C4-2B (cell line): ENCODE results near the gene NRIP1.

ENCODE experiments used
- H3K27ac ChIP-seq: fragments of 450-650 bp; 2 replicates; pipeline ENCODE4 v1.5.1; 2017
- CTCF ChIP-seq: fragments of 450-650 bp; conservative IDR thresholded peaks from 2 replicates; pipeline ENCODE4 v1.5.1; 2017; ENCODE audit warnings: mild to moderate bottlenecking
- ZFX ChIP-seq: fragments of 450-650 bp; IDR thresholded peaks from 2 replicates; pipeline ENCODE4 v1.6.1; 2017

The NRIP1 gene

DNA sequence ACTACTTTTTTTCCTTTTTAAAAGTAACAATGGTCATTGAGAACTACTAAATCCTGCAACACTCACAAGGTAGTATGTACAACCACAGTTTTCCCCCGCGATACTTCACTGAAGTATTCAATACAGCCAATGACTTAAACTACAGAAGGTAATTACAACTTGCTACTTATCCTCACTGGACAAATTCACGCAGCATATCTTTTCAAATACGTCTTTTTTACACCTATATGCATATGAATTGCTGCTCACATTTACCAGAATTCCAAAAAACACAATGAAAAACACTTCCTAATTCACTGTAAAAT, 12.4 kb downstream of the NRIP1 start:
- no peak overlapping the region for H3K27ac ChIP-seq
- TF ChIP-seq ZFX, result no peak
- TF ChIP-seq CTCF, result no peak

DNA sequence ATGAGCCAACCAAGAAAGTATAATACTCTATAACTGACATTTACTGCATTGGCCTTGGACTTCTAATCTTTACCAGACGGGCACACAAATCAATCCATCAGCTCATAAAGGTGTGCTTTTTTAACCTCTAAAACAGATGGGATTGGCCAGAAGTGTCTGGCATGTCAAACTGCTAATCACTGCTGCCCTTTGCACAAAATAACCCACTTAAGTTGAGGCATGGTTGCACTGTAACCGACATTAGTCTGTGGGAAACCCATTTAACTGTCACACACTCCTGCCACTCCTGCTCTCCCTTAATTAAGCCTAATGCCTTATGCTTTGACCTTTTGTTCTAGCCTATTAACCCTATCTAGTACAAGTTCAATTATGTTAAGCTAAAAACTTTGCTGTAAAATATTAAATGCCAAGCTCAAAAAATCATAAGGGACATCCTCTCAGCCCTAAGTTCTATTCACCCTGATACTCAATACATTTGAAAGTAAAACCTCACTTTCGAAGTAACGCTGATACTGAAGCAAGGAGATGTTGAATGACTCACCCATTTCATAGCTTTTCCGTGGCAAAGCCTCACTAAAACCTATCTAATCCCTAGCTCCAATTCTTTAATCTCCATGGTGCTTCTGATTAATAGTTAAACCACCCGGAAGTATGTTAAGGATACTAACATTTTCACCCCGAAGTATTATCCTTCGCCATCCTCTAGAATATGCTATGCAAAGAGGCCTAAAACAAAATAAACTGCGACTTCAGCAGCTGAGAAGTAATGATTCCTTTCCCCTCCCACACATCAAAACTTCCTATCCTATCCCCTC, 12.9 kb downstream of the NRIP1 start:
- H3K27ac ChIP-seq, result no peak overlapping the region

GRCh38 chr21:15050568-15051377, 14.0 kb downstream of the NRIP1 start:
- H3K27ac ChIP-seq, result peak overlapping the region; percentile 60; the same call in 1 of the 2 replicates
- no peak for TF ChIP-seq ZFX
- TF ChIP-seq CTCF, result no peak

More for the DNA sequence above, 12.9 kb downstream of the NRIP1 start:
- TF ChIP-seq ZFX, result no peak
- no peak for TF ChIP-seq CTCF

GRCh38 chr21:15045017-15045416, 19.8 kb downstream of the NRIP1 start:
- TF ChIP-seq CTCF (no peak), ZFX (no peak)
- H3K27ac ChIP-seq, result no peak overlapping the region

GRCh38 chr21:15042531-15042930, 22.3 kb downstream of the NRIP1 start:
- TF ChIP-seq CTCF, result no peak
- TF ChIP-seq ZFX, result no peak
- H3K27ac ChIP-seq, result no peak overlapping the region

GRCh38 chr21:15039607-15040299, 25.0 kb downstream of the NRIP1 start:
- no peak for TF ChIP-seq CTCF
- H3K27ac ChIP-seq, result no peak overlapping the region

- TF ChIP-seq CTCF, result no peak
- TF ChIP-seq ZFX, result no peak
Observed at GRCh38 chr21:15037900-15038293, 26.9 kb downstream of the NRIP1 start.

More at GRCh38 chr21:15037900-15038293, 26.9 kb downstream of the NRIP1 start:
- no peak overlapping the region for H3K27ac ChIP-seq
